Activated B cell treated with CpG ODN at 0.5 μM for 24 hours (primary cell): ENCODE results near the gene CLTB. TPM values are rescaled to one million over a fixed set of nuclear protein-coding genes. Genes with fewer than 3 reads are reported as not detected.

Experiments used
- ATAC-seq: fragments of 200-7000 bp; cut with Tn5 transposase; one replicate; pipeline ENCODE4 v1.10.0; 2021; ENCODE audit warnings: low read depth, mild to moderate bottlenecking, moderate library complexity
- CTCF ChIA-PET: fragments of 350-600 bp; sonication (Branson Sonifier 250); formaldehyde crosslinking; loops from one replicate; lab custom pipeline; 2021; ENCODE audit warnings: antibody characterized with exemption; lab: Charles Lee
- POLR2A ChIA-PET: fragments of 350-600 bp; sonication (Branson Sonifier 250); formaldehyde crosslinking; loops from one replicate; lab custom pipeline; 2021; ENCODE audit warnings: antibody characterized with exemption; lab: Charles Lee
- DNase-seq: peaks from one replicate; pipeline ENCODE4 v3.0.0; 2022
- H3K27ac Mint-ChIP-seq: one replicate; pipeline ENCODE4 v1.8.0; 2020; ENCODE audit warnings: mixed read lengths
- H3K27me3 Mint-ChIP-seq: one replicate; pipeline ENCODE4 v1.8.0; 2021; ENCODE audit warnings: mixed read lengths
- H3K36me3 Mint-ChIP-seq: one replicate; pipeline ENCODE4 v1.8.0; 2021; ENCODE audit warnings: low read depth, mixed read lengths
- H3K4me1 Mint-ChIP-seq: one replicate; pipeline ENCODE4 v1.8.0; 2021; ENCODE audit warnings: mixed read lengths
- H3K4me3 Mint-ChIP-seq: one replicate; pipeline ENCODE4 v1.8.0; 2020; ENCODE audit warnings: mild to moderate bottlenecking, mixed read lengths
- H3K9me3 Mint-ChIP-seq: one replicate; pipeline ENCODE4 v1.8.0; 2020; ENCODE audit warnings: mixed read lengths
- CTCF ChIP-seq: fragments of 200-600 bp; IDR thresholded peaks from one replicate; pipeline ENCODE4 v1.8.0; 2022; ENCODE audit warnings: antibody characterized with exemption, mild to moderate bottlenecking
- intact Hi-C: fragments of 100-400 bp; cut with micrococcal nuclease; formaldehyde crosslinking; loops from one replicate; pipeline ENCODE4 v1.15.1; 2024
- total RNA-seq: library from RNA; stranded (reverse); gene quantifications from 2 replicates; pipeline ENCODE4 v1.2.3, GENCODE V29; 2022

Gene CLTB
- total RNA-seq, 1 donor from 2014 or later = 29.5 TPM

GRCh38 chr5:176405656-176406435 lies 10.5 kb downstream of the CLTB start:
- no peak overlapping the region for H3K27ac Mint-ChIP-seq
- H3K9me3 Mint-ChIP-seq = no peaks in the 10 kb centered on the region
- H3K27me3 Mint-ChIP-seq = no peaks in the 10 kb centered on the region
- H3K4me1 Mint-ChIP-seq = no peaks in the 10 kb centered on the region
- peaks cover 39% of the 10 kb centered on the region for H3K36me3 Mint-ChIP-seq
- POLR2A ChIA-PET = interaction anchor here (0.6 to 0.7 kb wide), 3 partner anchors 10 to 519 kb away, joined by 3 to 7 read pairs (median 3); partner anchors contain the start of gene CLTB
- TF ChIP-seq CTCF = no peak
- CTCF ChIA-PET = interaction anchor here (0.8 to 1.7 kb wide), 3 partner anchors 11 to 171 kb away, joined by 3 to 5 read pairs (median 3); partner anchors contain the start of gene CLTB
- no peak for ATAC-seq
- intact Hi-C loops = no loop called here
- H3K4me3 Mint-ChIP-seq = no peak overlapping the region
- DNase-seq = no peak

- ChIA-PET POLR2A (interaction anchor here (0.6 kb wide), 1 partner anchor 62 kb away, joined by 5 read pairs; no protein-coding TSS in a partner anchor), CTCF (no interaction called here)
- Mint-ChIP-seq H3K27me3 (no peaks in the 10 kb centered on the region), H3K9me3 (no peaks in the 10 kb centered on the region), H3K4me1 (no peaks in the 10 kb centered on the region), H3K36me3 (peaks cover 31% of the 10 kb centered on the region), H3K4me3 (no peak overlapping the region), H3K27ac (no peak overlapping the region)
- DNase-seq (no peak), ATAC-seq (no peak)
- no peak for TF ChIP-seq CTCF
- intact Hi-C loops = no loop called here
Observed at GRCh38 chr5:176401281-176402205, 14.8 kb downstream of the CLTB start.

- DNase-seq (no peak), ATAC-seq (no peak)
- no peaks in the 10 kb centered on the region for H3K4me1 Mint-ChIP-seq
- no peak overlapping the region for H3K27ac Mint-ChIP-seq
- peaks cover 22% of the 10 kb centered on the region for H3K36me3 Mint-ChIP-seq
- ChIA-PET CTCF (no interaction called here), POLR2A (interaction anchor here (0.6 to 0.9 kb wide), 2 partner anchors 13 to 63 kb away, joined by 3 to 5 read pairs; no protein-coding TSS in a partner anchor)
- H3K27me3 Mint-ChIP-seq = no peaks in the 10 kb centered on the region
- TF ChIP-seq CTCF = no peak
- H3K9me3 Mint-ChIP-seq = no peaks in the 10 kb centered on the region
- intact Hi-C loops = no loop called here
- no peak overlapping the region for H3K4me3 Mint-ChIP-seq
Observed at GRCh38 chr5:176400382-176401156, 15.8 kb downstream of the CLTB start.

GRCh38 chr5:176397736-176398420 lies 18.5 kb downstream of the CLTB start:
- CTCF ChIA-PET = no interaction called here
- H3K4me3 Mint-ChIP-seq = no peak overlapping the region
- no peaks in the 10 kb centered on the region for H3K27me3 Mint-ChIP-seq
- intact Hi-C loops = no loop called here
- ATAC-seq (no peak), DNase-seq (no peak)
- TF ChIP-seq CTCF = no peak
- no peaks in the 10 kb centered on the region for H3K9me3 Mint-ChIP-seq
- POLR2A ChIA-PET = interaction anchor here (0.7 kb wide), 1 partner anchor 37 kb away, joined by 4 read pairs; no protein-coding TSS in a partner anchor
- no peak overlapping the region for H3K27ac Mint-ChIP-seq
- no peaks in the 10 kb centered on the region for H3K4me1 Mint-ChIP-seq
- H3K36me3 Mint-ChIP-seq = peaks cover 26% of the 10 kb centered on the region
